Midbrain (tissue), 1 donor: ENCODE measurements around the gene SPSB4.

Source experiments
- DNase-seq: peaks from one replicate; lab custom pipeline; 2025; lab: John Stamatoyannopoulos, UW

The SPSB4 gene

DNA sequence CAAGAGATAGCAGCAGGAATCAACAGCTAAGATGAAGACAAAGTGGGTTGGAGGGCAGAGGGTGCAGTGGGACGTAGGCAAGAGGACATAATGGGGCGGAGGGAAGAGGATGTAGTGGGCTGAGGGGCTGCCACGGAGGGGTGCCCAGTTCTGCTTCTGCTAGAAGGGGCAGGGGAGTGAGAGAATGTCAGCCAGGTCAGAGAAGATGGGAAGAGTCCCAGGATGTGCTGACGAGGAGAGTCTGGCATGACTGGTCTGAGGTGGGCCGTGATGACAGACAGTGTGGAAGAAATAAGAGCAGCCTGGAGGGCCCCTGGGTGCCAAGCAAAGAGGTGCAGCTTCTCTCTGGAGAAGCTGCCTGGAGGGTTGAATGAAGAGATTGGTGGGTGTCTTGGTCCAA is 4.0 kb downstream of the SPSB4 start:
- no peak for DNase-seq

DNA sequence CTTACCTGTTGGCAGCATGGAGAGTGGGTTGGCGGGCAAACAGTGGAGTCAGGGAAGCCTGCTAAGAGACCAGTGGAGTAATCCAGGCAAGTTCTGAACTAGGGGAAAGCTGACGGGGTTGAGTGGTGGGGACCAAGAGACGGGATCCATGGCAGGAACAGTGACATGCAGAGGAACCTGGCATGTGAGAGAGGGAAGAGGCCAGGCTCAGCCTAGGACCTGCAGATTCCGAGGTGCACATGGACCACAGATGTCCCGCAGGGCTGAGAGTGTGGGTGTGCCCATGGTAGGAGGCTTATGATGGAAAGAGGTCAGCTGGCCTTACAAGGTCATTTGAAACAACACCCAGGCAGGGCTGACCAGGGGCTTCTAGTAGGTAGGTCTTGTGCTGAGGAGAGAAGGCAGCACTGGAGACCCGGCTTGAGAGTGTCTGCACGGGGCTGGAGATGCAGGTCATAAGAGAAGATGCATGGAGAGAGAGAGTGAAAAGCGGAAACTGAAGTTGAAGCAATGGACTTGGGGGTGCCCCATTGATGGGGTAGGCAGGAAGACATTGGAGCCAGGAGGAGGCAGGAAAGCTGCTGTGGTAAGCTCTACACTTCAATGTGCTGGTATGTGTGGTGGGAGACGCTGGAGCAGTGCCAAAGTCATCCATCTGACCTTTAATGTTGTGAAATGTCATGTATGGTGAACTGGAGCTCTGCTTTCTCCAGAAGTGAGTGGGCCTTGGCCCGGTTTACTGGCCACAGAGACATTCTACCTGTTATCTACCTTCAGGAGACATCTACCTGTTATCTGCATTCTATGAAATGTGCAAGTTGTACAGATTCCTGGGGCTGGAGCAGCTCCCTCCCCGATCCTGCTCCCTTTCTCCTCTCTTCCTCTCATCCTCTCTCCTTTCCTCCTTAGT is 4.6 kb downstream of the SPSB4 start:
- no peak for DNase-seq

DNA sequence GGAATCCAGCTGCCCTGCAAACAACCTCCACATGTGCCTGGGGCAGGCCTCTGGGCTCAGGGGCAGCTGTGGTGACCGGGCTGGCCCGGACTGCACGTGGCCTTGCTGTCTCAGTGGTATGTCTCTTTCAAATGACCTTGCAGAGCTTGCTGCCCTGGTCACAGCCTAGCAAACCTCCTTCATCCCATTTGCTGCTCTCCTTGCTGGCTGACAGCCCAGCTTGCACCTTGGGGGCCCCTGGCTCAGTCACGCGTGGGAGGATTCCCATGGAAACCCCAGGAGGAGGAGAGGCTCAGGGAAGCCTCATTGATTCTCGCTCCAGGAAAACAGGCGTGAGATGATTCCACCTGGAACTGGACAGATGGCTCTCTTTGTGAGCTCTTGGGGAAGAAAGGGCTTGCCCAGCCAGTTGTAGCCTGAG is 5.6 kb downstream of the SPSB4 start:
- DNase-seq, result no peak

DNA sequence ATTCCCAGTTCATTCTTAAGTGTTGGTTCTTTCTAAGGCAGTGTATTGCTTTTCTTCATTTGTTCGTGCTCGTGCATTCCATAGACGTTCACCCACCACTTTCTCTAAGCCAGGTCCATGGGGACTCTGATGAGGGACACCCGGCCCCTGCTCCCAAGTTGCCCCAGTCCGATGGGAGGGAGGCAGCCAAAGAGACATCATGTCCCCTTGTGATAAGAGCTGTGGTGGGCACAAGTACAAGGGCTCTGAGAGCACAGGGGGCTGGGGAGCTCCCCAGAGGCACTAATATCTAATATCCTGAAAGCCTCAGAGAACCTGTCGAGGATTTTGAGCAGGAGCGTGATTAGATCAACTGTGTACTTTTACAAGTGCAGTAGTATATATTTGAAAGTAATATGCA is 6.3 kb downstream of the SPSB4 start:
- no peak for DNase-seq

DNA sequence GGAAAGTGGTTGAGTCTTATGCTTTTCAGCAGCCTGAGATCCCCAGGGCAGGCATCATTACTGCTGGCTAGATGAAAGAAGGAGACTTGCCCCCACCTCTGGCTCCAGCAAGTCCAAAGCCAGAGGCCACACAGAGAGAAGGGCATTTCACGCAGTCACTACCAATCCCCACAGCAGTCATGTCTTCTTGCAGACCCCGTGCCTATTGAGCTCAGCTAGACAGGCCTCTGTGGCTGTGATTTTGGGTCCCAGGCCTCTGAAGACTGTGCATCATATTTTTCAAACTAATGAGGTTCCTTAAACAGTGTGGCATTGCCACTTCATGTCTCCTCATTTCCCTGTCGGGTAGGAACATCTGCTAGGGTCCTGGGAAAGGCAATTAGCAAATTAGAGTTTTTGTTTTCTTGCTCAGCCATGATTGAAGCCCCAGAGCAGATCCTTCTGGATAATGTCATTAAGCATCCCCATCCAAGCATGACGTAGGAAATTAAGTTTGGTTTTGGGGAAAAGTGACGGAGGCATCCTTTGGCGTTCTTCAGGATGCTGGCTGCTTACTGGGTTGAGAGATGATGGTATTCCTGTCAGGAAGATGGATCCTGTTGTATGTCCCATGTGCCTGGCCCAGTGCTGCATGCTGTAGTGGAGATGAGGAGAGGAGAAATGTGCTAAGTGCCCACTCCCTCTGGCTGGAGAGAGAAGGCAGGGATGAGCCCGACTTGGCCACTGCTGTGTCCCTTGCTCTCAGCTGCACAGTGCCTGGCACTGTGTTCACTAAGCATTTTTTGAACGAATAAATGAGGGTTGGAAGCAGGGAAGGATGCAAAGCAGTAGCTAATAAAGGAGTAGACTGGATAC is 7.0 kb downstream of the SPSB4 start:
- no peak for DNase-seq

DNA sequence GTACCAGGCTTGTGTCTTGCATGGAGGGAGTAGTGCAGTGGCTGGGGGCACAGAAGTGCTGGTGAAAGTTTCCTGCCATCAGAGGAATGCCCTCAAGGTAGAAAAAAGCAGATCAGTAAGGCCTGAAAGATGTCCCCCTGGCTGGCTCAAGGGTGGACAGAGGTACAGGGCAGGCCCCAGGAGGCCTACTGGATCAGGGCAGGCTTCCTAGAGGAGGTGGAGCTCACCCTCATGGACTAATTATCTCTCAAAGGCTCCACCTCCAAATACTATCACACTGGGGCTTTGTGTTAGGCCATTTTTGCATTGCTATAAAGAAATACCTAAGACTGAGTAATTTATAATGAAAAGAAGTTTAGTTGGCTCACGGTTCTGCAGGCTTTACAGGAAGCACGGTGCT is 7.8 kb downstream of the SPSB4 start:
- no peak for DNase-seq

DNA sequence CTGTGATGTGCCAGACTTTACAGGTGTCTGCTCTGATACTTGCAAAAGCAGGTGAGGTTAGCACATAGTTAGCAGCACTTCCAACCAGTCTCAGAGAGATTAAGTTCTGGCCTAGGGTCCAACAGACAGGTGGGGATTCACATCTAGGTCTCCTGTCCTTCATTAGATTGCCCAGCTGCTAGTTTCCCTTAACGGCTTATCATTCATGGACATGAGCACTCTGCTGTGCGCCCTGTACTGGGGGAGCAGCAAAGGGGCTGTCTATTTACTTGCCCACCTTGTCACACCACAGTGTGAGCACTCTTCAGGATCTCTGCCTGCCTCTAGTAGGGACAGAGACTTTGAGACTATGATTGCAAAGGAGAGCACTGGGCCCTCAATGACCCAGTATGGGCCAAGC is 8.7 kb downstream of the SPSB4 start:
- no peak for DNase-seq

DNA sequence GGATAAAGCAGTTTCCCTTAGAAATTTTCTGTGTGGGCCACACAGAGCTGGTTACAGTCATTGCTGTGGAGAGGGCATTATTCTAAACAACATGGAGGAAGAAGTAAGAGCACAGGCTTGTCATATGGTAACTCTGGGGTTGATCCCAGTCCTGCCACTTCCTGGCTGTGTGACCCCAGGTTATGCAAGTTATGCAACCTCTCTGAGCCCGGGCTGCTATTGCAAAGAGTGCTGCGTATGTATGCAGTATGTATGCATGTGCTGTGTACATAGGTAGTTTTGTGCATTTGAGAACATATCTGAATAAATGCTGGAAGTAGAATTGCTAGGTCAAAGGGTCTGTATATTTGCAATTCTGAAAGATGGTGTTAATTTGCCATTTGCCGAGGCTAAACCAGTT is 9.2 kb downstream of the SPSB4 start:
- no peak for DNase-seq

DNA sequence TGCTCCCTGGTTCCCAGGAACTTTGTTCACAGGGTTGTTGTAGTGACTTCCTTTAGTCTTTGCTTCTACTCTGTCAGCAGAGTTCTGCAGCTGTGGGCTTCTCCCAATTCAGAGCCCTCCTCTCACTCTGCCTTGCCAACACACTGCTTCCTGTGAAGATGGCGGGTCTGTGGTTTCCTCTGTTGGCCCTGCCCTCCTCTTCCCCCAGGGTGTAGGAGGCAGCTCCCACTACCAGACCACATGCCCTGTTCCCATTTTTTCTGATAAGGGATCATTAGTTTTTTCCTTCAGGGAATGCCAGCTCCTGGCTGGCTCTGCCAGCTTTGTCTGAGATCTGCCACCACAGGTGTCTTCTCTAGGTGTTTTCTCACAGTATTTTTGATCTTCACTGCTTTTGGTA is 12.7 kb downstream of the SPSB4 start:
- no peak for DNase-seq

DNA sequence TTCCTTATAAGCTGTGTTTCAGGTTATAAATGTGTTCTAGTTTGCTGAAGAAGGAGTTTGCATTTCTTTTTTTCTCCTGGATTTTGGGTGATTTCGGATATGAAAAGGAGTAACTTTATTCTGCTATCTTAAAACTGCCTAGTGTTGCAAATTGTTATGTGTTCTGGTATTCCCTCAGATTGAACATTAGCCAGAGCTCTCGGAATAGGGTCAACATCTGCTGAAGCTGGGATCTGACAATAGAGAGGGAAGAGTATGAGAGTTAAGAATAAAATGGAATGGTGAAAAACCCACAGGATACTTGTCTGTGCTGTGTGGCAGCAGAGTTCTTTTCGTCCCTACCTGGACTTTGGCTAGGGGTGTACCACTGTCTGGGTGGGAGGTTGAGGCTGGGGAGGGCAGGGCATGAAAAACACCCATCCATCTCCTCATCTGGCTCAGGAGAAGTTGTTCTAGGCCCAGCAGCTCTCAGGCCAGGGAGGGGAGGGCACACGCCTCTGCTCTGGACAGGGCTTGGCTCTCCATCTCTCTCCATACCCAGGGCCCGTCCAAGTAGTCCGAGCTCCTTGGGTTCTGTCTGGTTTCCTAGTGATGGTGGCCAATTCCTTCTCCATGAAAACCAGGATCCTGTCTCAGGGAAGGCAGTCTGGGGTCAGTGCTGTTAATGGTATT is 13.2 kb downstream of the SPSB4 start:
- no peak for DNase-seq

DNA sequence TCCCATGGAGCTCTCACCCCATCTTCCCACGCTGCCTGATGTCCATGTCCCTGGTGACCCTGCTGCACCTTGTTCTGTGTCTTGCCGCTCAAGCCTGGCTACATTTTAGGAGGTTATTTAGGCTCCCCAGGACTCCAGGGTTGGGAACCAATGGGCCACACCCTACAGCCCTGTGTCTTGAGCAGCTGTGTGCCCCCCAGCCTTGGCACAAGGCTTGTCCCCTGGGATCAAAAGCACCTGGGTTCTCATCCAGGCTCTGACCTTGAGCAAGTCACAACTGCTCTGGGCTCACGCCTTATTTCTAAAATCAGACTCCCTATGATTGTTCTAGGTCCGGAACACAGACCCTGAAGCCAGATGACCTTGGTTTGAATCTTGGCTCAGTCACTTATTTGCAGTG is 14.1 kb downstream of the SPSB4 start:
- no peak for DNase-seq

DNA sequence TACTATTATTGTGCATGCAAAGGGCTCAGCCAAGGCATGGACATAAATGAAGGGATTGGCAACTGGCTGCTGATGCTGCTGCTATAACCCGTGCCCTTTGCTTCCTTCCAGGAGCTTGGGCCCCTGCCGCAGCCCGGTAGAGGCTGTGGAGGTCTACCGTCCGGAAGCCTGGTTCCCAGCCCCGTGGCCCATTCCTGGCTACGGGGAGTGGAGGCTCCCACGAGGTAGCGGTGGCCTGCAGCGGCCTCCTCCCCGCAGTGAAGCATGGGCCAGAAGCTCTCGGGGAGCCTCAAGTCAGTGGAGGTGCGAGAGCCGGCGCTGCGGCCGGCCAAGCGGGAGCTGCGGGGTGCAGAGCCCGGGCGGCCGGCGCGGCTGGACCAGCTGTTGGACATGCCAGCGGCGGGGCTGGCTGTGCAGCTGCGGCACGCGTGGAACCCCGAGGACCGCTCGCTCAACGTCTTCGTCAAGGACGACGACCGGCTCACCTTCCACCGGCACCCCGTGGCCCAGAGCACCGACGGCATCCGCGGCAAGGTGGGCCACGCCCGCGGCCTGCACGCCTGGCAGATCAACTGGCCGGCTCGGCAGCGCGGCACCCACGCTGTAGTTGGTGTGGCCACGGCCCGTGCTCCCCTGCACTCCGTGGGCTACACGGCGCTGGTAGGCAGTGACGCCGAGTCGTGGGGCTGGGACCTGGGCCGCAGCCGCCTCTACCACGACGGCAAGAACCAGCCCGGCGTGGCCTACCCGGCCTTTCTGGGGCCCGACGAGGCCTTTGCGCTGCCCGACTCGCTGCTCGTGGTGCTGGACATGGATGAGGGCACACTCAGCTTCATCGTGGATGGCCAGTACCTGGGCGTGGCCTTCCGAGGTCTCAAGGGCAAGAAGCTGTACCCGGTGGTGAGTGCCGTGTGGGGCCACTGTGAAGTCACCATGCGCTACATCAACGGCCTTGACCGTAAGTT is 15.0 kb downstream of the SPSB4 start:
- DNase-seq, result no peak

DNA sequence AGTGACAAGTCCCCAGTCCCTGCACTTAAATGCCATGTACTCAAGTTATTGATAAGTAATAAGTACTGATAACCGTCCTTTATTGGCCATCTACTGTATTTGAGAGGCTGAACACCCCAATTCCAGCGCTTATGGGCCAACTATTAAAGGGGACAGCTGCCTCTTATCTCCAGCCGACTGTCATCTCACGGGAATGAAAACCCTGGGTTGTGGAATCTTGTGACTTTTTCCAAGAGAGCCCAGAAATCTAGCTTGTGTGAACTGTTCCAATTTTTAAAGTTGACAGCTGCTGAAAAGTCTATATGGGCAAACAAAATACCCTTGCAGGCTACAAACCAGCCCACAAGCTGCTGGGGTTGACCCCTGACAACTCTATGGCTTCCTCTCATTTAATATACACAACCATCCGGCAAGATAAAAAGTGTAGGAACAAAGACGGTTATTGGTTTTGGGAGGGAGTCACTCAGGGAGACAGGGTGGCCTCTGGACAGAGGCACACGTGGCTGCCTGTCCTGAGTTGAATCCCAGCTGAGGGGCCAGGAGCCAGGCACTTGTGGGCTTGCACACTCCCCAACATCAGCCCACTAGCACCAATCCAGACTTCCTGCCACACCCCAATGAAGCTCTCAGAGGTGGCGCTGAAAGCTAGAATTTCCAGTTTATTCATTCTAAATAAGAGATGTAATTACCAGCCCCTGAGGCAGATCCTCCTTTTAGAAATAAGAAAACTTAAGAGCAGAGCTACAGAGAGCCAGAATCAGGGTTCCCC is 16.2 kb downstream of the SPSB4 start:
- no peak for DNase-seq

DNA sequence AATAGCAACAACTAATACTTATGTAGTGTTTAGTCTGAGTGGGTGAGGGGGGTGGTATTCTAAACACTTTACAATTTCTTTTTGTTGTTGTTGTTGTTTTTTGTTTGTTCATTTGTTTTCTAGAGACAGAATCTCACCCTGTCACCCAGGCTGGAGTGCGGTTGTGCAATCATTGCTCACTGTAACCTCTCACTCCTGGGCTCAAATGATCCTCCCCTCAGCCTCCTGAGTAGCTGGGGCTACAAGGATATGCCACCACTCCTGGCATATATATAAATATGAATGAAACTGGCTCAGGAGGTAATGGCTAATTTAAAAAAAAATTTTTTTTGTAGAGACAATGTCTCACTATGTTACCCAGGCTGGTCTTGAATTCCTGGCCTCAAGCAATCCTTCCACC is 19.1 kb downstream of the SPSB4 start:
- no peak for DNase-seq

DNA sequence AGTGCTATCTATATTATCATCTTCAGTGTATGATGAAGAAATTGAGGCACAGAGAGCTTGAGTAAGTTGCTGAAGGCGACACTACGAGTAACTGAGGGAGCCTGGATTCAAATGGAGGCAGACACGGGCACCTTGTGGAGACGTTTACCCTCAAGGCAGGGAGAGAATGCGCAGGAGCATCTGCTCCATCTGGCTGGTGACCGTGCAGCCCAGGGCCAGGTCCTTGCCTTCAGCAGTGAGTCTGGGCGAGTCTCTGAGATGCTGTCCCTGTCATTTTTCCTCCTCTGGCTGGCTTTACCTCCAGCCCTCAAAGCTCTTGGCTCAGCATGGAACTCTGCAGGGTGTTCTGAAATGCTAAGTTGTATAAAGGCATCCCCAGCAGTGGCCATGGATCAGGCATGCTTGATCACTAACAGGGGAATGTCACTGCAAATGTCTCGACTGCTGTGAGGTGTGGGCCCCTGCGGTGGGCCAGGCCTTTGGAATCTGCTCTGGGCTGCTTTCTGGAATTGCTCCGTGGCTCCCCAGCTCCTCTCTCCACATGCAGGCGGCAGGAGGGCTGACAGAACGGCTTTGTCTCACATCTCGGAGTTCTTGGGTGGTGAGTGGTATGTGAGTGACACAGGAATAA is 19.7 kb downstream of the SPSB4 start:
- DNase-seq, result no peak

DNA sequence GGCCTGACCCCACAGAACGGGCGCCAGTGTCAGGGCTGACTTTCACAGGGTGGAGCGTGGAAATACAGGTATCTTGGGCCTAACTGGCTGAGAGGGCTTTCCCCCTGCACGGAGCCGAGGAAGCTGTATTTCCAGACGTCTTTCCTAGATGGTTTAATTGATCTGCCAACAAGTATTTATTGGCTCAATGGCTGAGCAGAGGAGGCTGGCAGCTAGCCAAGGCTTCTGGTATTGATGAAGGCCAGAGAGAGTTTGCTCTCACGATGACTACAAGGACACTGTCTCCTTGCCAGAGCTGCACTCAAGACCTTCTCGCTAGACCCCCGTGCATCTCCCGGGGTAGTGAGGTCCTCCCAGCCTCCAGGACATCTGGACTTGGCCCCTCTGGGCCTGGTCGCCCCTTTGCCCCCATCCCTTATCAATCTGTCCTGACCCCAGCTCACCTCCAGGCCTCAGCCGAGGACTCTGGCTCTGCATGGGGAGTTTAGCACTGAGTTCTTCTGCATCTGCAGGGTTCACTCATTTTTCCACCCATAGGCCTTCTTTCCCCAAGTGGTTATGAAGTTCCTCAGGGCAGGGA is 20.6 kb downstream of the SPSB4 start:
- no peak for DNase-seq

DNA sequence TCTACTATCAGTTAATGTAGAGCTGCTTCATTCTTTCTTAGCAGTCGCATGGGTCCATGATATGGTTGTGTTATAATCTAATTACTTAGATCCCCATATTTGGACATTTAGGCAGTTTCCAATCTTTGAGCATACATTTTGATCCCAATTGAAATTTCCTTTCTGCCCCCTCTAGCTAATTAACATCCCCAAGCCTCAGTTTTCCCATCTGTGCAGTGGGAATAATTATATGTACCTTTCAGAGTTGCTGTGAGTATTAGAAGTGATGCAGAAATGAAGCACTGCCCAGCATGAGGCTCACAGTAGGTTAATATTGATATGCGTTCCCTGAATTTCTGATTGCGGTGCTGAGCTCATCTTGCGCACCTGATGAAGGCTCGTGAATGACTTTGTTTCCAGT is 21.8 kb downstream of the SPSB4 start:
- DNase-seq, result no peak

DNA sequence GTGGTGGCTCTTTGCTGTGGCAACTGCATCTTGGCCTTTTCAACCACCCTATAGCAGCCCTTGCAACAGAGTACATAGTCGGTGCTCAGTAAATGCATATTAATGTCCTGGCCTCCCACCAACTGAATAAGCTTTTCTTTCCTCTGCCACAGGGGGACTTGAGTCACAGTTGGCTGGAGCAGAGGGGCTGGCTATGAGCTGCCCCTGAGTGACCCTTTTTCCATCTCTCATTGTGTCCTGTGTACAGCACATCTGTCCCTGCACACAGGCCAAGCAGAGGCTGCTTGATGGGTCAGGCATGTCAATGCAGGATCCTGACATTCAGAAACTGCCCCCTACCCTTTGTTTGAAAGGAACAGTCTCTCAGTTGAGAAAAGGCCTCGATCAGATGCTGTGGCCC is 22.4 kb downstream of the SPSB4 start:
- no peak for DNase-seq

DNA sequence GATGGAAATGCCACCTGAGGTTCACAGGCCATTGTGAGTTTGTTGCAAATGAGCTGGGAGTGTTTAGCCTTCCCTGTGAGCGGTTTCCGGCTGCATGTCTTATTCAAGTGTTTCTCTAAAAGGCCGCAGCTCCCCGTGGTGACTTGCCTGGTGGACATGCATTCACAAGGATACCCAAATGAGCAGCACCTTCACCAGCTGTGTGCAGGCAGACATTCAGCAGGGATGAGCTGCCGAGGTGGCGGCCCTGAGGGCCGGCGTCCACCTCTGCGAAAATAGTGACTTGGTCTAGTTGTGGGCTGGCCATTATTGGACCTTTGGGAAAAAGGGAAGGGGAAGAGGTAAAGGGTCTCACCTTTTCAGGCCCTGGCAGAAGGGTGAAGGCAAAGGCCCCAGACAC is 23.4 kb downstream of the SPSB4 start:
- DNase-seq, result no peak
